ENCODE data around the gene IGFBP2.

Gene IGFBP2

DNA sequence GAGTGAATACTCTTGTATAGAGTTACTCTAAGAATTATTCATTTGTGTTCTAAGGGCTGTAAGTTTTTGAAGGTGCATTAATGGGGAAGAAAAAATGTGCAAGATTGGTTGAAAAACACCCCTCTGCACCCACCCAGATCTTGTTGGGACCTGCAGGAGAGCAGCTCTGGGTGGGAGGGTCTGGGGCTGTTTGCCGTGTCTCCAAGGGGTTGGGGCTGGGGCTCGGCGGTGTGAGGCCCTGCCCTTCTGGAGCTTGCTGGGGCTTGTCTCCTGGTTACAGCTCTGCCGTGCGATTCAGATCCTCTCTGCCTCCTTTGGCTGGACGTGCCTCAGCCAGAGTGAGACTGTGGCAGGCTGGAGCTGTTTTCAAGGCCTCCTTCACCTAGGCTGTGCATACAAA, 26.1 kb downstream of the IGFBP2 start:
- Mint-ChIP-seq H3K4me1 (ENCODE audit: low read depth) (no peaks in the 10 kb centered on the region), H3K36me3 (ENCODE audit: low read depth) (no peaks in the 10 kb centered on the region), H3K27ac (no peak overlapping the region), H3K4me3 (no peak overlapping the region), H3K27me3 (no peaks in the 10 kb centered on the region), H3K9me3 (no peaks in the 10 kb centered on the region)

DNA sequence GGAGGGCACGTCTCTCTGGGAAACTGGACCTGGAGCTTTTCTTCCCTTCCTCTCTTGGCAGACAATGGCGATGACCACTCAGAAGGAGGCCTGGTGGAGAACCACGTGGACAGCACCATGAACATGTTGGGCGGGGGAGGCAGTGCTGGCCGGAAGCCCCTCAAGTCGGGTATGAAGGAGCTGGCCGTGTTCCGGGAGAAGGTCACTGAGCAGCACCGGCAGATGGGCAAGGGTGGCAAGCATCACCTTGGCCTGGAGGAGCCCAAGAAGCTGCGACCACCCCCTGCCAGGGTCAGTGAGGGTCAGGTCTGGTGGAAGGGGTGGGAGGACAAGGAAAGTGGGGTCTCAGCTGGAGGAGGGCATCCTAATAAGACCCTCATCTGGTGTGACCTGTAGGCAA, 27.3 kb downstream of the IGFBP2 start:
- no peaks in the 10 kb centered on the region for H3K36me3 Mint-ChIP-seq (ENCODE audit: low read depth)
- H3K4me1 Mint-ChIP-seq (ENCODE audit: low read depth), result no peaks in the 10 kb centered on the region
- H3K9me3 Mint-ChIP-seq, result no peaks in the 10 kb centered on the region
- no peaks in the 10 kb centered on the region for H3K27me3 Mint-ChIP-seq
- no peak overlapping the region for H3K27ac Mint-ChIP-seq
- H3K4me3 Mint-ChIP-seq, result no peak overlapping the region

DNA sequence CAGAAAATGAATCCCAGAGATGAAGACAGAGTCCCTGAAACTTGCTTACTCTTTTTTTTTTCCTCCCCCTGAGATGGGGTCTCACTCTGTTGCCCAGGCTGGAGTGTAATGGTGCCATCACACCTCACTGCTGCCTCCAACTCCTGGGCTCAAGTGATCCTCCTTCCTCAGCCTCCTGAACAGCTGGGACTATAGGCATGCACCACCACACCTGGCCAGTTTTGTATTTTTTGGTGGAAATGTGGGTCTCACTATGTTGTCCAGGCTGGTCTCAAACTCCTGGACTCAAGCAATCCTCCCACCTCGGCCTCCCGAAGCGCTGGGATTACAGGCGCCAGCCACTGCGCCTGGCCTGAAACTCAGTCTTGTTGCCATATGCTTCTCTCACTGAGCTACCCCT, 27.8 kb downstream of the IGFBP2 start:
- no peaks in the 10 kb centered on the region for H3K4me1 Mint-ChIP-seq (ENCODE audit: low read depth)
- no peaks in the 10 kb centered on the region for H3K27me3 Mint-ChIP-seq
- no peak overlapping the region for H3K27ac Mint-ChIP-seq

GRCh38 chr2:216661639-216662375, 28.6 kb downstream of the IGFBP2 start:
- H3K4me3 Mint-ChIP-seq, result no peak overlapping the region

More for the DNA sequence above, 27.8 kb downstream of the IGFBP2 start:
- no peaks in the 10 kb centered on the region for H3K36me3 Mint-ChIP-seq (ENCODE audit: low read depth)
- H3K4me3 Mint-ChIP-seq, result no peak overlapping the region
- no peaks in the 10 kb centered on the region for H3K9me3 Mint-ChIP-seq

GRCh38 chr2:216663106-216663505, 29.9 kb downstream of the IGFBP2 start:
- Mint-ChIP-seq H3K27me3 (no peaks in the 10 kb centered on the region), H3K27ac (no peak overlapping the region), H3K36me3 (ENCODE audit: low read depth) (no peaks in the 10 kb centered on the region), H3K4me3 (no peak overlapping the region), H3K4me1 (ENCODE audit: low read depth) (no peaks in the 10 kb centered on the region), H3K9me3 (no peaks in the 10 kb centered on the region)

More at GRCh38 chr2:216661639-216662375, 28.6 kb downstream of the IGFBP2 start:
- H3K27ac Mint-ChIP-seq, result no peak overlapping the region
- H3K27me3 Mint-ChIP-seq, result no peaks in the 10 kb centered on the region
- H3K9me3 Mint-ChIP-seq, result no peaks in the 10 kb centered on the region
- H3K4me1 Mint-ChIP-seq (ENCODE audit: low read depth), result no peaks in the 10 kb centered on the region
- no peaks in the 10 kb centered on the region for H3K36me3 Mint-ChIP-seq (ENCODE audit: low read depth)

- Mint-ChIP-seq H3K4me1 (ENCODE audit: low read depth) (no peaks in the 10 kb centered on the region), H3K4me3 (no peak overlapping the region), H3K9me3 (no peaks in the 10 kb centered on the region), H3K36me3 (ENCODE audit: low read depth) (no peaks in the 10 kb centered on the region), H3K27me3 (no peaks in the 10 kb centered on the region), H3K27ac (no peak overlapping the region)
Observed at GRCh38 chr2:216663846-216664245, 30.6 kb downstream of the IGFBP2 start.

- Mint-ChIP-seq H3K4me1 (ENCODE audit: low read depth) (no peaks in the 10 kb centered on the region), H3K27ac (no peak overlapping the region), H3K36me3 (ENCODE audit: low read depth) (no peaks in the 10 kb centered on the region), H3K4me3 (no peak overlapping the region), H3K27me3 (no peaks in the 10 kb centered on the region), H3K9me3 (no peaks in the 10 kb centered on the region)
Observed at GRCh38 chr2:216664593-216665034, 31.4 kb downstream of the IGFBP2 start.

- no peak overlapping the region for H3K4me3 Mint-ChIP-seq
- no peaks in the 10 kb centered on the region for H3K4me1 Mint-ChIP-seq (ENCODE audit: low read depth)
- no peaks in the 10 kb centered on the region for H3K36me3 Mint-ChIP-seq (ENCODE audit: low read depth)
- H3K27me3 Mint-ChIP-seq, result peaks cover 1% of the 10 kb centered on the region
- no peak overlapping the region for H3K27ac Mint-ChIP-seq
- no peaks in the 10 kb centered on the region for H3K9me3 Mint-ChIP-seq
Observed at GRCh38 chr2:216665242-216665641, 32.0 kb downstream of the IGFBP2 start.

GRCh38 chr2:216665717-216666116, 32.5 kb downstream of the IGFBP2 start:
- peaks cover 3% of the 10 kb centered on the region for H3K27me3 Mint-ChIP-seq
- no peak overlapping the region for H3K27ac Mint-ChIP-seq
- no peaks in the 10 kb centered on the region for H3K36me3 Mint-ChIP-seq (ENCODE audit: low read depth)

DNA sequence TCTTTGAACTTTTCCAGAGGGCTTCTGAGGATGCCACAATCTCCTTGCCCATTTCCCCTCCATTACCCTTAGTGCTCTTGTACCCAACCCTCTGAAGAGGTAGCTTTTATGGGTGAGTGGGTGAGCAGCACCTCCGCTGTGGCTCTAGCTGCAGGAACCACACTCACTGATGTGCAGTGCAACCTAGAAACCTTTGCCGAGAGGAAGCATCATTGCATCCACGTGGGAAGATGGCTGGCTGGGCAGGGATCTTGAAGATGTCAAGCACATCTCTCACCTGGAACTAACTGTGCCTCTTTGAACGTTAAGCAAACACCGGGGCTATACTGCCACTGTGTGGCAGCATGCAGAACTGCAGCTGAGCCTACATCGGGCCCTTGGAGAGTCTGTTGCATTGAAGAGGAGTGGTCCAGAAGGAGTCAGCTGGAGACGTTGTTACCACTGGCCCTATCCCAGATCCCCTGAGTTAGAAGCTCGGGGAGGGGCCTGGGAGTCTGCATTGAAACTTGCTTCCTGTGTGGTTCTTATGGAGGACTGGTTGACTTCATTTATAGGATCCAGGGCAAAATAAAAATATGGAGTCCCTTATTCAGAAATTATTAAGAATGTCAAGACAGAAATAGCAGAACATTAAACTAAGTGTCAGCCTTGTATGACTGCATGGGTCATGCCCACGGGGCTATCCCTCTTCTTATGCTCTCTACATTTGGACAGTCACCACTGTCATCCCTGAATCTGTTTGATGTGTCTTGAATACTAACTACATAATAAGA, 33.4 kb downstream of the IGFBP2 start:
- Mint-ChIP-seq H3K4me3 (no peak overlapping the region), H3K27ac (no peak overlapping the region), H3K4me1 (ENCODE audit: low read depth) (no peaks in the 10 kb centered on the region), H3K27me3 (peaks cover 3% of the 10 kb centered on the region), H3K36me3 (ENCODE audit: low read depth) (no peaks in the 10 kb centered on the region), H3K9me3 (no peaks in the 10 kb centered on the region)

More at GRCh38 chr2:216665717-216666116, 32.5 kb downstream of the IGFBP2 start:
- H3K4me3 Mint-ChIP-seq, result no peak overlapping the region
- H3K9me3 Mint-ChIP-seq, result no peaks in the 10 kb centered on the region
- H3K4me1 Mint-ChIP-seq (ENCODE audit: low read depth), result no peaks in the 10 kb centered on the region

DNA sequence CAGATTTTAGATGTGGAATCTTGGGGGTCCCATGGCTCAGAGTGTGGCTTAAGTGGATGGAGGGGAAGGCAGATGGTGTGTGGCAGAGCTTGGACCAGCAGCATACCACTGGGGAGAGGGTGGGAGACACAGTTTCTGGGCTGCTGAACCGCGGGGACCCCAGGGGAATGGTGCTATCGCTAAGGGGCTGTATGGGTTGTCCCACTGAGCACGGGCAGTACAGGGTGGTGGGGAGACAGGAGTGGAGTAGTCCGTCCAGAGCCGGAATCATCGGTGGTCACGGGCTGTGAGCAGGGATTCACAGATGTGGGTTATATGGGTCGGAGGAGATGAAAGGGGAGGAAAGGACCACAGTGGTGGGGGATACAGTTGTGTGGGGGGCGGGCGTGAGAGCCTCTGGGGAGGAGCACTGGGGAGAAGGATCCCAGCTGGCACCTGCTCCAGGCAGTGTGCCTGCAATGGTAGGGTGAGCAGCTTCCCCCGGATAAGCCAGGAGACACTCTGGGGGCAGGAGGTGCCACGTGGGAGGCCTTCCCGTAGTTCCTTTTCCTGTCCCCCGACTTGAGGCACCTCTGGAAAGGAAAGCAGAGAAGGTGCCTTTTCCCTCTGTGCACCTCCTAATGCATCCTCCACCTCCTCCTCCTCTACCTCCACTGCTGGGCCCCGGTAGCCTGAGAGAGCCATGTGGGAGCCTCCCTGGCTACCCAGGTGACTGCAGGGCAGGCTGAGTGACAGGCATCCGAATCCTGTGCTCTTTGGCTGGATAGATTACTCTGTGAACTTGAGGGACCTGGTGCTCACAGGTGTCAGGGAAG, 37.3 kb downstream of the IGFBP2 start:
- H3K27ac Mint-ChIP-seq, result no peak overlapping the region
- H3K27me3 Mint-ChIP-seq, result peaks cover 3% of the 10 kb centered on the region
- H3K36me3 Mint-ChIP-seq (ENCODE audit: low read depth), result no peaks in the 10 kb centered on the region
- no peak overlapping the region for H3K4me3 Mint-ChIP-seq
- no peaks in the 10 kb centered on the region for H3K4me1 Mint-ChIP-seq (ENCODE audit: low read depth)
- H3K9me3 Mint-ChIP-seq, result no peaks in the 10 kb centered on the region

GRCh38 chr2:216671081-216671411, 37.8 kb downstream of the IGFBP2 start:
- H3K9me3 Mint-ChIP-seq, result no peaks in the 10 kb centered on the region
- H3K4me1 Mint-ChIP-seq (ENCODE audit: low read depth), result no peaks in the 10 kb centered on the region
- H3K27ac Mint-ChIP-seq, result no peak overlapping the region
- H3K4me3 Mint-ChIP-seq, result no peak overlapping the region
- peaks cover 3% of the 10 kb centered on the region for H3K27me3 Mint-ChIP-seq
- no peaks in the 10 kb centered on the region for H3K36me3 Mint-ChIP-seq (ENCODE audit: low read depth)

DNA sequence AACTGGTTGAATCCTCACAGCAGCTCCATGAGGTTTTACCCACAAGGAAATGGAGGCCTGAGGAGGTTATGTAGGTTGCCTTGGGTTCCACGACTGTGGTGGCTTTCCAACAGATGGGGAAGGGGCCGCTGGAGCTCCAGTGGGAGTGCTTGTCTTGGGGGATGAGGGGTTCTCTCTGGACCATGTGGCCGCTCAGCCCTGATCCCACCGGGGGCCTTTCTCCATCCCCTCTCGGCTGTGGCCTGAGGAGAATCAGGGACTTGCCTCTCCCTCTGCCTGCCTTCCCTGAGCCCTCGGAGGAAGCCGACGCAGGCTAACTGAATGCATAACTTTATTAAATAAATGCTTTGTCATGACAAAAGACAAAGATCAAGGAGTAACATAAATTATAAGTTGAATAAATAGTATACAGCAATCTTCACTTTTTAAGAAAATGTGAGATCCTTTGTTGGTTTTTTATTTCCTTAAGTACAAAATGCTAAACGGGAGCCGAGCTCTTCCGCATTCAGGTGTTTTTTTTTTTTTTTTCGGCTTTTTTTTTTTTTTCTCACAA, 38.6 kb downstream of the IGFBP2 start:
- no peak overlapping the region for H3K27ac Mint-ChIP-seq
- H3K27me3 Mint-ChIP-seq, result peaks cover 3% of the 10 kb centered on the region
- H3K36me3 Mint-ChIP-seq (ENCODE audit: low read depth), result no peaks in the 10 kb centered on the region
- H3K4me3 Mint-ChIP-seq, result no peak overlapping the region
- no peaks in the 10 kb centered on the region for H3K9me3 Mint-ChIP-seq
- no peaks in the 10 kb centered on the region for H3K4me1 Mint-ChIP-seq (ENCODE audit: low read depth)

GRCh38 chr2:216672466-216672865, 39.2 kb downstream of the IGFBP2 start:
- Mint-ChIP-seq H3K36me3 (ENCODE audit: low read depth) (no peaks in the 10 kb centered on the region), H3K4me1 (ENCODE audit: low read depth) (no peaks in the 10 kb centered on the region), H3K27ac (no peak overlapping the region), H3K9me3 (no peaks in the 10 kb centered on the region), H3K4me3 (no peak overlapping the region), H3K27me3 (peaks cover 3% of the 10 kb centered on the region)

DNA sequence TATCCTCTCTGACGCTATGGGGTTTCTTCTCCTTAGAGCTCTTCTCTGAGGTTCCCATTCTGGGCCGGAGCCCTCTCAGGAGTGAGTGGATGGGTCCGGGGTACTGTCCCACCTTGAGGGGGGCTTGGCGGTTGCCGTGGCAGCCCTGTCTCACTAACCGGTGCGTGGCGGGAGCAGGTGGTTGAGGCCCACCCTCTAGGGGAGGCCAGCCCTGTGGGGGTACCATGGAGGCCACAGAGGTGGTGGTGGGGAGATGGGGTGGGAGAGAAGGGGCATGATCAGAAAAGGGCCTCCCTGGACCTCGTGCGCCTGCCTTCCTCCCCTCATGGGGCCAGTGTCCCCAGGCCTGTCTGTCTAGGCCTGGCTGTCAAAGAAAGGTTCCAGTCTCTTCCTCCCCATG, 39.8 kb downstream of the IGFBP2 start:
- peaks cover 3% of the 10 kb centered on the region for H3K27me3 Mint-ChIP-seq

More for the DNA sequence above, 39.8 kb downstream of the IGFBP2 start:
- Mint-ChIP-seq H3K4me1 (ENCODE audit: low read depth) (no peaks in the 10 kb centered on the region), H3K9me3 (no peaks in the 10 kb centered on the region), H3K27ac (no peak overlapping the region), H3K4me3 (no peak overlapping the region), H3K36me3 (ENCODE audit: low read depth) (no peaks in the 10 kb centered on the region)
